Hypothalamus (tissue), 51 donors: ENCODE data around the gene TMEM86A.

Source experiments
- DNase-seq, 51 donors: peaks; one replicate each; lab custom pipeline; 2025; lab: John Stamatoyannopoulos, UW

TMEM86A gene

DNA sequence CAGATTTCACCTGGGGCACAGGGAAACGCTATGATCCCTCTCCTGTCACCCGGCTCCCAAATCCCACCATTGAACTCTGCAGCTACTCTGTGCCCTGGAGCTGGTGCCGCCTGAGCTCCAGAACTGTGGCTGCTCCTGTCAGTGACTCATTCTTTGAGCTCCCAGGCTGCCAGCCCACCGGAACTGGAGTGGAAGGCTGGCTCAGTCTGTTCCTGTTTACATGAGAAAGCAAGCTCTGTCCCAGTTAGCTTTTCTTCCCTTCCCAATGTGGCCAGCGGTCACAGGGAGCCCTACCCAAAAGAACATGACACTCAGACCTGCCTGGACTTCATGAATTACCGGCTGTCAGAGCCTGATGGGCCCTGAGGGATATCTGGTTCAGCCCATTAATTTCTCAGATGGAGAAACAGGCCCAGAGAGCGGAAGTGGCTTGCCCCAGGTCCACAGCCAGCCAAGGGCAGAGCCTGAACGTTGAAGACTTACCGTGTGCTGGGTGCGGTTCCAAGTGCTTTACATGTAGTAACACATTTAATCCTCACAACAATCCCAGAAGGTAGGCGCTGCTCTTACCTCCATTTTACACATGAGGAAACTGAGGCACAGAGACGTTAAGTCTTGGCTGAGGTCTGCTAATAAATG, 51.2 kb downstream of the TMEM86A start:
- DNase-seq = peak in 29 of 51 donors; percentile 14 to 76 (median 36)

DNA sequence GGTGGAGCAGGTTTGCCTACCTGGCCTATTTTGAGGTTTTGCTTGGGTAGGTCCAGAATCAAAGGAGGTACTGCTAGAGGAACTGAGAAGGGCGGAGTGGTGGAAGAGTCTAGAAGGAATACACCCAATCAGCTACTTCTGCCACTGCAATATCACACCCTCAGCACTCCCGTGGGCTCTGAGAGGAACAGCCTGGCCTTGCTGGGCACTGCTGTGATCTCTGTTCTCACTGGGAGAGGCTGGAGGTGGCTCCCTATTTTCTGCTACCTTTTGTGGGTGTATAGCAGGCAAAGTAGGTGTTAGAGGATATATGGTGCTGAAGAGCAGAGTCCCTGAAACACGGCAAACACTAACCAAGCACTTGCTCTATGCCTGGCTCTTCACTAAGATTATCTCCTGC, 52.4 kb downstream of the TMEM86A start:
- no peak for DNase-seq

DNA sequence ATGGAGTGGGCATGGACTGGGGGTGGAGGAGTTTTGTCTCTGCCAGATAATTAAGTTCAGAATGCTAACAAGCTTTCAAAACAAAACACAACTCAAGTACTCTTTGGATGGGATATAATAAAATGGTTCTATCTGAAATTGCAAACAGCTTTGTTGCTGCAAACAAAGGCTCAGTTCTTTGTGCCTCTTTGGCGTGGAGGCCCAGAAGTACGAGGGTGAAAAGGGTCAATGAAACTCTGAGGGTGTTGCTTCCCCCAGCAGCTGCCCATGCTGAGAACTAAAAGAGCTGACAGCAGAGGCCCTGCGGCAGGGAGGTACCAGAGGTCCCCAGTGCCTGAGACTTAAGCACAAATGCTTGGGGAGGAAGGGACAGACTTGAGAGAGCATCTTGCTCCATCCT, 53.9 kb downstream of the TMEM86A start:
- peak in 5 of 51 donors; percentile 6 to 19 (median 9) for DNase-seq

DNA sequence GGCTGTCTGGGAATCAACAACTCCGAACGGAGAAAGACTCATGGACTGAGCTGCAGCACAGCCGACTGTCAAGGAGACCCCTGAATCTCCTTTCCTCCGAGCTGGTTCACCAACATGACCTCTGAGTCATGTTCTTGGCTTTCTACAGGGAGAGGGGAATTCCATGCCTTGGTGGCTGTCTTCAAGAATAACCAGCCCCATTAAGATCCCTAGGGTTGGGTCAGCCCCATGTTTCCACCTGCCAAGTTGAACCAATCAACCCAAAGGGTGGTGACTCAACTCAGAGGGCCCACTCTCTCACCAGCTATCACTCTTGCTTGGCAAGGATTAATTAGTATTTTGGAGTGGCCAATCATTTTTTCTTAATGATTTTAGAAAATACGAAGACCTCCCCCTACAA, 55.7 kb downstream of the TMEM86A start:
- no peak for DNase-seq
